ENCODE measurements around the gene RAN. TPM values are rescaled to one million over a fixed set of nuclear protein-coding genes. Genes with fewer than 3 reads are reported as not detected.
A peak's percentile ranks its signal among the peaks of the same experiment; 100 is the strongest.

The RAN gene
- total RNA-seq, 4 donors from 2014 or later = 105 to 296 (median 232) TPM

GRCh38 chr12:130835011-130835410 lies 36.9 kb upstream of the RAN start:
- H3K36me3 ChIP-seq = no peaks in the 10 kb centered on the region
- no peaks in the 10 kb centered on the region for H3K27me3 ChIP-seq
- H3K4me3 ChIP-seq = no peak overlapping the region
- no peak for TF ChIP-seq POLR2A (IDR thresholded peaks at IDR 0.05)
- no peak for TF ChIP-seq EP300 (IDR thresholded peaks at IDR 0.05)
- no peak for TF ChIP-seq POLR2AphosphoS5 (IDR thresholded peaks at IDR 0.05)
- no peak for TF ChIP-seq CTCF (IDR thresholded peaks at IDR 0.05)
- DNase-seq (ENCODE audit: low spot score in 2 of 2) = peak in 1 of 2 donors; percentile 75
- H3K27ac ChIP-seq = no peak overlapping the region
- H3K9me3 ChIP-seq = no peaks in the 10 kb centered on the region
- H3K4me1 ChIP-seq = peaks cover 24% of the 10 kb centered on the region
- WGBS = 82% methylated on average over 11 of the region's 11 CpGs

GRCh38 chr12:130835436-130835835 lies 36.4 kb upstream of the RAN start:
- WGBS = 92% methylated on average over 6 of the region's 6 CpGs
- Histone ChIP-seq H3K4me3 (no peak overlapping the region), H3K27ac (no peak overlapping the region), H3K9me3 (no peaks in the 10 kb centered on the region), H3K36me3 (no peaks in the 10 kb centered on the region), H3K4me1 (peaks cover 24% of the 10 kb centered on the region), H3K27me3 (no peaks in the 10 kb centered on the region)
- no peak for TF ChIP-seq POLR2AphosphoS5 (IDR thresholded peaks at IDR 0.05)
- no peak for TF ChIP-seq CTCF (IDR thresholded peaks at IDR 0.05)
- TF ChIP-seq EP300 (IDR thresholded peaks at IDR 0.05) = no peak
- no peak for TF ChIP-seq POLR2A (IDR thresholded peaks at IDR 0.05)
- no peak for DNase-seq (ENCODE audit: low spot score in 2 of 2)

GRCh38 chr12:130838284-130838950 lies 33.4 kb upstream of the RAN start:
- Histone ChIP-seq H3K27me3 (no peaks in the 10 kb centered on the region), H3K9me3 (no peaks in the 10 kb centered on the region), H3K36me3 (no peaks in the 10 kb centered on the region), H3K4me1 (peaks cover 18% of the 10 kb centered on the region), H3K27ac (peak overlapping the region; percentile 42), H3K4me3 (peak overlapping the region; percentile 86)
- TF ChIP-seq POLR2A (IDR thresholded peaks at IDR 0.05) (no peak), CTCF (IDR thresholded peaks at IDR 0.05) (no peak), POLR2AphosphoS5 (IDR thresholded peaks at IDR 0.05) (no peak), EP300 (IDR thresholded peaks at IDR 0.05) (no peak)
- DNase-seq (ENCODE audit: low spot score in 2 of 2) = peak in 1 of 2 donors; percentile 72
- WGBS = 4% methylated on average over 17 of the region's 38 CpGs

GRCh38 chr12:130838951-130839769 lies 32.7 kb upstream of the RAN start, which contains the start of gene STX2:
Gene STX2, minus strand, starts transcription at chr12:130839250. Its CDS starts 151 bp downstream, at chr12:130839099.
- DNase-seq (ENCODE audit: low spot score in 2 of 2) = peak; percentile 85 to 88
- Histone ChIP-seq H3K4me3 (peak within 1 kb of the TSS; percentile 86), H3K27ac (peak within 1 kb of the TSS; percentile 42), H3K36me3 (no peaks in the 10 kb centered on the region), H3K27me3 (no peaks in the 10 kb centered on the region), H3K9me3 (no peaks in the 10 kb centered on the region), H3K4me1 (peaks cover 18% of the 10 kb centered on the region)
- WGBS = under 1% methylated on average over 16 of the region's 79 CpGs
- TF ChIP-seq CTCF (IDR thresholded peaks at IDR 0.05) (no peak), POLR2A (IDR thresholded peaks at IDR 0.05) (no peak), POLR2AphosphoS5 (IDR thresholded peaks at IDR 0.05) (no peak), EP300 (IDR thresholded peaks at IDR 0.05) (no peak)
